AG08396 (cell line): ENCODE data around the gene IGLL5.

Source experiments
- DNase-seq: peaks from one replicate; pipeline ENCODE4 v3.0.0; 2012; ENCODE audit warnings: low spot score, mixed read lengths

Gene IGLL5

DNA sequence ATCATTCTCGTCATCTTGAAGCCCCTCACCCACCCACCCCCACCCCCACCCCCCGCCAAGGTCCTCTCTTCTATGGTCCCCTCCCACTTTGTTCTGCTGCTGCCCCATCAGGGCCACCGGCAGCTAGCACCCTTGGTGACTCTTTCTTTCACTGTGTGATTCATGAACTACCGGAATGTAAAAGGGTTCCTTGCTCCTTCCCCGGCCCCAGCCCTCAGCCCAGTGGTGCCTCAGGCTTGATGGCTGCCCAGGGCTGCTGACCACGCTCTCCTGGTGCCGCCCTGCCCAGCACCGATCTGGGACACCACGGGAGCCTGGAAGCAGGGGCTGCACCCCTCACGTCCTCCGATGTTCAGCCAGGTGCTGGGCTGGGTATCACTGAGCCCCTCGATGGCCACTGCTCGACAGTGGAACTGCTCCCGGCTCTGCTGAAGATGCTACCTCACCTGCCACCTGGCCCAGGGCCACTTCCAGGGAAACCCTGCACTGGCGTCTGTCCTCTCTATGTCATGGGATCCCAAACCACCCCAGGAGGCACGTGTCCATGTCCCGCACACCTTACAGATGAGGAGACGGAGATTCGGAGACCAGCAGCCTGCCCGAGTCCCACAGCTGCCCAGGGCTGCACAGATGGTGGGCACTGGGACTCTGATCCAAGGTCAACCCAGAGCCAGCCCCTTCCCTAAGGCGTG, 39.7 kb downstream of the IGLL5 start:
- no peak for DNase-seq

DNA sequence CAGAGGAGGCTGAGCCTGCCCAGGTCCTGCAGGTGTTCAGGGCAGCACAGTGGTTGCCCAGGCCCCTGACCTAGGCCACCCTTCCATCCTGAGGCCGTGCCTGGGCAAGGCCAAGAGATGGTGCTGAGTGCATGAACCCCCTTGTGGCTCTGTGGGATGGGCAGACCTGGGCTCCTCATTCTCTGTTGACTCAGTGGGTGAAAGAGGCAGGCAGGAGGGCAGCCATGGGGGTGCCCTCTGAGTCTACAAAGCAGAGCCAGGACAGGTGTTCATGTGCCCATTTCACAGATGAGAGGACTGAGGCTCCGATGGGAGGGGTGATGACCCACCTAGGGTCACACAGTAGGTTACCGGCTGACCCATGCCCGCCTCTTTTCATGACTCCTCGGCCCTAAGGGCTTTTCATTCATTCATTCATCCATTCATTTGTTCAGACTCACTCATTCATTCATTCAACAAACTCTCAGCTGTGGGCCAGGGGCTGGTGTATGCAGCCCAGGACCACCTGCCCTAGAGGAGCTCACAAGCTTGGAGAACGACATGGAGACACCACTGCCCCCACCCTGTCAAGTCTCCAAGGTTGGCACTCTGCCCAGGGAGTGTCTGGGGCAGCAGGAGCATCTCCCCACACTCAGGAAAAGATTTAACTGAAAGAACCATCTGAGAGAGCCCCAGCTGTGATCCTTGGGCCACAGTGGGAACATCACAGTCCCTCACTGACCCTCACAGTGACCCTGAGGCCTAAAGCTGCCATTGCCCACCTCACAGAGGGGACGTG, 40.5 kb downstream of the IGLL5 start:
- DNase-seq: no peak

DNA sequence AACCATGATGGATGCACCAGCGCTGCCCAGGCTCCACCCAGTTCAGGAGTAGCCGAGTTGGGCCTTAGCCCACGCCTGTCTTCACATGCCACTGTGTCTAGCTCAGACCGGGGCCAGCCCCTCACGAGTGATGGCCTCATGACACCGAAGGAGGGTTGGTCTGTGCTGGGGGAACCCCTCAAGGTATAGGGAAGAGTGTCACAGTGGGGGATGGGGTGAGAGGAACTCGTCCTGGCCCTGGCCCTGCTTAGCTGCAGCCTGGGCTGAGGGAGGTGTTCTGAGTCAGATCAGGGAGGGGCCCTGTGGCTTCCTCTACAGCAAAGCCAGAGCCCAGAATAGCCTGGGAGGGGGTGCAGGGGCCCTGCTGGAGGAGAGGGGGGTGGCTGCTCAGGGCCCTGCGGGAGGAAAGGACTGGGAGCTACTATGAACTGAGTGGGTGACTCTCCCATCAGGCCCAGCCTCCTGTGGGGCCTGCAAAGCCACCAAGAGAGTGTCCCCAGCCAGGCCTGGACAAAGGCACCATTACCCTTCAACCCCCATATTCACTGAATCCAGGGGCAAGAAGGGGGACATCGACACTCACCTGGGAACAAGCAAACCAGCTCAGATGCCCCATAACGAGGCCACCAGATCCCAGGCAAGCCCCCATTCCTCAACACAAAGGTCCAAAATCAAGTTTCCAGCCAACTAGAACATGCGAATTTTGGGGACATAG, 41.2 kb downstream of the IGLL5 start:
- peak; percentile 44 for DNase-seq

DNA sequence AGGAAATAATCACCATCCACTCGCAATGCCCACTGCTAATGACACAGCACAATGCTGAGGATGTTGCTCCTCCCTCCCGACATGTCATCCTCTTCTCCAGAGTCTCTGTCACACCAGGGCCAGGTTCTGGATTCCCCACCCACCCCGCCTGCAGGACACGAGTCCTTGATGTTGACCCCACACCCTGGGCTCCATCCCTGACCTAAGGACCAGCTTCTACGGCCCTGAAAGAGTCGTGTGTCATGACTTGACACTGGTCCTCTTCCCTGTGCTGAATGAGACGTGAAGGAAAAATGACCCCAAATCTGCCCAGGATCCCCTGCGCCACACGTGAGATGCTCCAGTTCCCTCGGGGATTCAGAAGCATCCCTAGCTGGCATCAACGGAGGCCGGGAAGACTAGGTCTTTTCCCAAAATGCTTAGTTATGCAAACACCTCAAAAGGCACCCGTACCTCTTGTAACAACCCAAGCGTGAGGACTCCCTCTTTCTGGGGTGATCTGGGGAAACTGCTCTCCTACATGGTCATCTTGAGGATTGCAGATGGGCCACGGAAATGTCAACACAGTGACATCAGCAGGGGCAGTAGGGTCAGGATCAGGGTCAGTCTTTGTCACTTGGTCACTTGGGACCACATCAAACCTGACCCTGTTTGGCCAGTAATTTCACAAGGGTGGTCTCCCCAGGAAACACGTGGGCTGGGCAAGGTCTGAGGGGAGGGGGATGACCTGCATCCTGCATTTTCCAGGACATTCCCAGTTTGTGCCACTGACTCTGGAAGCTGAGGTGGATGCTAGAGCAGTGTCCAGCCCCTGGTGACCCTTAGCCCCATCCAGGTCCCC, 42.0 kb downstream of the IGLL5 start:
- no peak for DNase-seq

DNA sequence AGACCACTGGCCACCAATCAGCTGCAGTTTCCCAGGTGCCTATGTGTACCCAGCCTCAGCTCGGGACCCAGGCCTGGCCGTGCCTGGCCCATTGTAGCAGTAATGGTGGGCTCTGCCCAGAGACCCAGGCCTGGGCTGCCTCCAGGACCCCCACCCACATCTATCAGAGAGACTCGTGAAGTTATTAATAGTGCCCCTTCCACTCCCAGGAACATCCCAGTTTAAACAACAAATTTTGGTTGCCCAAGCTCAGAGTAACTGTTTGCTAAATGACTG, 42.5 kb downstream of the IGLL5 start:
- no peak for DNase-seq

DNA sequence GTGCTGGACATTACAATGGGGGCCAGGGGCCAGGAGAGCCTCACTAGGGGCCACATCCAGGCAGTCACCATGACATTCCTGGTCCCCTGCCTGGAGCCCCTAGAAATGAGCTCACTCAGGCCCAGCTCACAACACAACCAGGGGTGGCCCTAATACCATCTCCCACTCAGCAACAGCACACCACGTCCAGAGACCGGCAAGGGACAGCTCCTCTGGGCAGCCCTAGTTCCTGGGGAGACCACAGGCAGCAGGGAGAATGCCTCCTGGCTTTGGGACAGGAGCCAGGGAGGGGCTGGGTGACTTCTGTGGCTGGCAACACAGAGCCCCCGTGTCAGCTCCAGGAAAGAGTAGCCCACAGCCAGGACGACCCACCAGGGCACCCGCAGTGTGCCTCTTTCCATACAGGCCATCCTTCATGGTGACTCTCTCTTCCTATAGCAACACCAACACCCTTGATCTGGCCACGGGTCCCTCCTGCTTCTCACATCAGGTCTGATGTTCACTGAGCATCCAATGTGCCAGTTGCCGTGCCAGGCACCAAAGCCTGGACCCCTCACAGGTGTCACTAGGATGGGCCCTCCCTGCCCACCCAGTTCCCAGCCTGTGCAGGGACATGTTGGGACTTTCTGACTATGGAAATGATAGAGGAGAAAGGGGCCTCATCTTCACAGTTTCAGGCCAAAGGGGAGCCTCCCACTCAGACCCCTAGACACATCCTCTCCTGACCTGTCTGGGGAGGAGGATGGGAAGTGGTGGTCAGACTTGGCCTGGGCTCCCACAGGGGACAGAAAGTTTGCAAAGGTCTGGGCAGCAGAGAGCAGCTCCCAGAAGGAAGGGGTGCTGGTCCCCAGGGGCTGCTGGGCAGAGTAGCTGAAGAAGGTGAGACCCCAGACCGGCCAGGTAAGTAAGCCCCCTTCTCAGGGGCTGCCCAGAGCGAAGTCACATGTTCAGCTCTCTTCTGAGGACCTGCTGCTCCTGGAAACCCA, 43.2 kb downstream of the IGLL5 start:
- no peak for DNase-seq

DNA sequence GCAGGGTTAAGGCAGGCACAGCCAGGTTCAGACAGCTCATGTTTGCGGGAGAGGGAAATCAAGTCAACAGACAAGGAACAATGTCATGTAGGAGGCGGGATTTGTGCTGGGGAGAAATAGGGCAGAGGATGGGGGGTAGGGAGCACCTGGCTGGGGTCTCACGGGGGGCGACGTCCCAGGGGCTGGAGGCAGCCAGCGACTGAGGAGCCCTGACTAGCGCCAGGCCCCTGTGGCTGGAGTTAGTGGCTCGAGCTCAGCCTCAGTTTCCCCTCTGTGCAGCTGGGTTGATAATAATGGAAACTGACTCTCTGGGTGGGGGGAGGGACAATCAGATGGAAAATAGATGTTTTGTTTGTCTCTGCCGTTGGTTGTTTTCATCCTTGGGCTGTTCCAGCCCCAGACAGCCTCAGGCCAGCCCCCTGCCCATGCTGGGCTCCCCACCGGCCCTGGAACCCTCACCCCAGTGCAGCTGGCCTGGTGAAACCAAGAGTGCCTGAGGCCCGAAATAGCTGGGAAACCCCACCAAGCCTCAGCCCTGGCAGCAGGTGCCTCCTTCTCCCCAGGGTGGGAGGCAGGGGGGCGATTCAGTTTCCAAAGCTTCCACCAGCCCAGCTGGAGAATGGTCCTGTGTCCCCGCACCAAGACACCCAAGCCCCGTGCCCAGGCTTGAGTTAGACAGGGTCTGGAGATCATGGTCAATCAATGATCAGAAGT, 44.1 kb downstream of the IGLL5 start:
- DNase-seq: no peak

DNA sequence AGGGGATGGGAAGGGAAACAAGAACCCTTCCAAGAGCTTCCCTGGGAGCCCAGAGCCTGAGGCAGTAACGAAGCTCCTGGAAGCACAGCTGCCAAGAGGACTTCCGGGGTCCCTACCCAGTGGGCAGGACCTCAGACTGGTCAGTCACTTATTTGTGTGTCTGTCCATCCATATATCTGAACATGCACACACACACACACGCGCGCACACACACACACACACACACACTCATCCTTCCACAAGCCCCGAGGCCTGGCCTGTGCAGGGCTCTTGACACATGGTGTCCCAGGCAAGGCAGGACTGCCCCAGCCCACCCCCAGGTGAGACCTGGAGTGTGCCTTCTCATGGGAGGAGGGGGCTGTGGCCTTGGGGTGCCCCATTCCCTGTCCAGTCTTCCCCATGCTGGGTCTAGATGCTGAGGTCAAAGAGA, 44.9 kb downstream of the IGLL5 start:
- no peak for DNase-seq

DNA sequence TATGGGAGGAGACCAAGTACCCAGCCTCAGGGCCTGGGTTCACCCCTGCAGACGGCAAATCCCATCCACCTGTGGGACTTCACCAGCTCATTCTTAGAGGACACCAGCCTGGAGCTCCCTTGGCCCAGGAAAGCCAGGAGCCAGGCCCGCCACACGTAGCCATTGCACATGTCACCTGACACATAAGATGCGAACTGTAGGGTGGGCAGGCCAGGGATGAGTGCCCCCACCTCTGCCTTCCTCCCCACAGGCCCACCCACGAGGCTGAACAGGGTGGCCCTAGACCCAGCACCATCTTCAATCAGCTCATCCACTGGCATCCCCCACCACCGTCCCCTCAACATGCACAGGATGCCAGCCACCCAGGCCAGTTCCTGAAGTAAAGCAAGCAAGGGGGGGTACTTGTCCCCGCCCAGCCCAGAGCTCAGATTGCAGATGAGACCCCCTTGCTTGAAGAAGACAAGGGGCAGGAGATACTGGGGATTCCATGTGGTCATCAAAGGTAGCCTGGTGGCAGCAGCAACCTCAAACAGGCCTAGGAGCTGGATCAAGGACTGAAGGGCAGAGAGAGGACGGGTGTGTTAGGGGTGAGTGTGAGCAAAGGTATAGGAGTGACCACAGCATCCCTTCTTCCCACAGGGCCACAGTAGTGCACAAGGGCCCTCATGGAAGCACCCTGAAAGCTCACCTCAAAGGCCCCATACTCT, 45.6 kb downstream of the IGLL5 start:
- no peak for DNase-seq

DNA sequence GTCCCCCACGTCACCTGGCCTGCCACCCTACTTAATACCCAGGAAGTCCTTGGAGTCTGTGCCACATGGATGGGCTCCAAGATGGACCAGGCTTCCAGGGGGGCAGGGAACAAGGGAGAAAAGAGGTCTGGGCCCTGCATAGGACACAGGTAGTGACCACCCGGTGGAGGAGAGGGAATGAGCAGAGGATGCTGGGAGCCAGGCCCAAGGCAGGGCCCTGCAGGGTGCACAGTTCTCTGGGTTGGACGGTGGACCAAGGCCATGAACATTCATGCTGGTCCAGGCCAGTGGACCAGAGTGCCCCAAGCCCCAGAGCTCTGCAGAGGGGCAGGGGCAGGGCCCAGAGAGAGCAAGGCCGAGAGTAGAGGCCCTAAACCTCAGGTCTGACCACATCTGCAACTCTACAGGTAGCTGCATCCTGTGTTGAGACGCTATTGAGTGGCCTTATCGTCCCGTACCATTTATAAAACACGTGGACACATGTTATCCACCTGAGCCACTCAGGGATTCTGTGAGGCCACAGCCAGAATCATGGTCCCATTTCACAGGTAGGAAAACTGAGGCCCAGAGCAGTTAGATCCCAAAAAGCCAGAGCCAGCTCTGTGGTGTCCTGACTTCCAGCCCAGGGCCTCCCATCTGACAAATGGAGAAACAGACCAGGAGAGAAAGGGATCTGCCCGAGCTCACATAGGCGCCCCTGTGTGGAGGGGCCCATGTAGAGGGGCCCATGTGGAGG, 46.4 kb downstream of the IGLL5 start:
- no peak for DNase-seq

DNA sequence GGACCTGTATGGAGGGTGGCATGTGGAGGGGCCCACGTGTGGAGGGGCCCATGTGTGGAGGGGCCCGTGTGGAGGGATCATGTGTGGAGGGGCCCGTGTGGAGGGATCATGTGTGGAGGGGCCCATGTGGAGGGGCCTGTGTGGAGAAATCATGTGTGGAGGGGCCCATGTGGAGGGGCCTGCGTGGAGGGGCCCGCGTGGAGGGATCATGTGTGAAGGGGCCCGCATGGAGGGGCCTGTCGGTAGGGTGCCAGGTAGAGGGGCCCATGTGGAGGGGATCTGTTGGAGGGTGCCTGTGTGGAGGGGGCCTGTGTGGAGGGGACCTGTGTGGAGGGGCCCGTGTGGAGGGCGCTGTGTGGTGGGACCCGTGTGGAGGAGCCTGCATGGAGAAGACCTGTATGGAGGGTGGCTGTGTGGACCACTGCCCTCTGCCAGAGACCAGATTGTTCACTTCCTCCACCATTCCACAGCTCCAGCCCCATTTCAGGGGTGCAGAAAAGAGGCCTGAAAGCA, 47.0 kb downstream of the IGLL5 start:
- DNase-seq: no peak

DNA sequence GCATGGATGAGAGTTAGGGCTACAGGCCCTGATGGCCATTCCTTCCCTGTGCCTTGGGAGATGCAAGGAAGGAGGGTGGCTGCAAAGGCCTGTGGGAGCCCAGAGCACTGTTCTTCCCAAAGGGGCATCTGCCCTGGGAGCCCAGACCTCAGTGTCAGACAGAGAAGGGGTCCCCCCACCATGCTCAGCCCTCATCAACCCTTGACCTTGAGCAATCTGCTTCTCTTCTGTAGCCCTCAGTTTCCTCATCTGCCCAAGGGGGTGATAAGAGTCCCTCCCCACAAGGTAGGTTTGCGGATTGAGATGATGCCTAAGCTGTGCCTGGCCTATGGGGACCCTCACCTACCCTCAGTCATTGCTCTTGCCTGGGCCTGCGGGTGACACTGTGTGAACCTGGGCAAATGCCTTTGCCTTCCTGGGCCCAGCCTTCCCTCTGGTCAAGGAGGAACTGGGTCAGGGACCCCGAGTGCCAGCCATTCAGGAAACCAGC, 47.5 kb downstream of the IGLL5 start:
- no peak for DNase-seq

DNA sequence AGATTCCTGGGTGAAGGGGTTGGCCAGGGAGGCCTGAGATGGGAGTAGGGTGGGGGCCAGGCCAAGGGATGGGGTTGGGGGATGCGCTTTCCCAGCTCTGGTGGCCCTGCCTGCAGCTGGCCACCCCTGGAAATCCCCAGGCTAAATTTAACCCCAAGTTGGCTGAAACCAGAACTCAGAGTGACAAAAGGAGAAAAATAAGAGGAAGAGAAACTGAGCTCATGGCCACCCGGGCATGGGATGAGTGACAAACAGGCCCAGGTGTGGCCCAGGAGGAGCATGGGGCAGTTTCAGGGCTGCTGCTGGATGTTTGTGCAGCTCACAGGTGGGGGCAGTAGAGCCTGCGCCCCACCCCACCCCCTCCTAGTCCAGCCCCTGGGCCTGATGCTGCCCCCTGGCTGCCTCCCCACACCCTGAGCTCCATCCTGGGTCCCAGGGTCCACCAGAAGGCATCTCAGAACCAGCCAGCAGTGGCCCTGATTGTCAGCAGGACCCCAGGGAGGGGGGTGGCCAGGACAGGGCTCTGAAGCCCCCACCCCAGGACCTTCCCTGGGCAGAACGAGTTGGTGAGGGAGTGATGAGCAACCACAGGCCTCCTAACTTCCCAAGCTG, 48.0 kb downstream of the IGLL5 start:
- DNase-seq: no peak

DNA sequence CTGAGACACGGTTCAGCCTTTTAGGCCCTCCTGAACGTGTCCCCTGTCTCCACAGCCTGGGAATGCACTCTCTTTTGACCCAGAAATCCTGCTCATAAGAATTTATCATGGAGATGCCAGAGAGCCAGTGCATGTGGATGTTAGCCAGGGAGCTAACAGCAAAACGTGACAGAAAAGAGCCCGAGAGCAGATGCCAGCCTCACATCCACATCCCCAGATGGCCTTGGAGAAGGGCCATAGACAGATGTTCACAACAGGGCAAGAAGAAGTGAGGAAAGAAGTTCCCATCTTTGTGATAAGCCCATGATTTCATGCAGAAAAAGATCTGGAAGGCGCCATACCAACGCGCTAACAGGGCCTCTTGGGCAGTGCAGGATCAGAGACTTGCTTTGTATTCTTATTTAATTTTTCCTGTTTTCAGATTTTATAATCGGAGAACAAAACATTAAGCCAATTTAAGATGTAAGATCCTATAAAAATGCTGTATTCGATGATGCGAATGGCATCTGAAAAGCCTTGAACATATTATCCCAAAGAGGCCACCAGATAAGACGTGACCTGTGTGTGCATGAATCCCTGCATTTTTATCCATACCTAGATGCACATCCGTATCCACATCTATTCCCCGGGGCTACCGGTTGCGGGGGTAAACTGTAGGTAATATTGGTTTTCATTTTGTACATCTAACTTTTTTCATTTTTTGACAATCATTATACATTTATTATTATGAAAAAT, 48.7 kb downstream of the IGLL5 start:
- no peak for DNase-seq

DNA sequence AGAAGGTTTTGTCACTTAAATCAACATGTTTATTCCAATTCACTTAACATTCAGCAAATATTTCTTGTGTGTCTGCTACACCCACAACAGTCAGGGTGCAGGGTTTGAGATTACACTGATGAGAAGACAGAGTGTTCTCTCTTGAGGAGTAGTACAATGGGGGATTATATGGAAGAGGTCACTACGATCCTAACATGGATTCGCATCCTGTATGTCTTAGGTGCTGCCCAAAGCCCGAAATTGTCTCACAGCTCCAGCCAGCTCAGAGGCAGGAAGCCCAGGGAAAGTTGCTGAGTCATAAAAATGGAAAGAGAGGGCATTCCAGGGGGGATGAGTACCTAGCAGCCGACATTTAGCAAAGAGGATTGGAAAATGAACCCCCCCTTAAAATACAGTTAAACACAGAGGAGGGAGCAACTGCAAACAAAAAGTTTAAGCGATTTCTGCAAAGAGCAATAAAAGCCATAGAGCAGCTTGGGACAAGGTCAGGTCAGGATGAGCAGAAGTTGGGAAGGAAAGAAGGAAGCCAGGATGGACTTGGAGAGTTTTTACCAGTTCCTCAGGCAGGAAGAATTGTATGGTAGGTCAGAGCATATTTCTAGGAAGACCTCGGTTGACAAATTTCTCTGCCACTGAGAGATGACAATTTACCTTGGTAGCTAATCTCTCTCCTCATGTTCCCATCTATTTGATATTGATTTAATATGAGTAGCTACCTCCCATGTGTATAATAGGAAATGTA, 49.5 kb downstream of the IGLL5 start:
- no peak for DNase-seq

DNA sequence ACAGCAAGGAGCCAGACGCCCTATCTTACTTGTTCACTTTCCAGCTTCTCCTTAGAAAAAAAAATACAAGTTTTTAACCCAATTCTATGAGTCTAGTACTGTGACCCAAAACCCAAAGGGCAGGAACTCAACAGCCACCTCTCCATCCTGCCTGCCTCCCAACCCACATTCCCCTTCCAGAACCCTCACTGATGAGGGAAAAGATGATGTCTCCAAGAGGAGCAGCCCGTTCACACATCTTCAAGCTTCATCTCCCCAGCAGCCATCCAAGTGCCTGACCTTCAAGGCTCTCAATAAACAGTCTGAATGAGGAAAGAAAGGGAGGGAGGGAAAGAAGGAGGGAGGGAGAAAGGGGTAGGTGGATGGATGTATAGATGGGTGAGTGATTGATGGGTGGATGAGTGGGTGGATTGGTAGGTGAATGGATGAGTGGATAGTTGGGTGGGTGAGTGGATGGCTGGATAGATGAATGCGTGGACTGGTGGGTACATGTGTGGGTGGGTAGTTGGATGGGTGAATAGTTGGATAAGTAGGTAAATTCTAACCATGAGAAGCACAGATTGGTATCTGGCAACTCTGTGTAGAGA, 50.4 kb downstream of the IGLL5 start:
- DNase-seq: no peak
